Peyer's patch (tissue), 4 donors: Measurements from ENCODE around the gene NBEAL2. TPM values are rescaled to one million over a fixed set of nuclear protein-coding genes. Genes with fewer than 3 reads are reported as not detected.
A peak's percentile ranks its signal among the peaks of the same experiment; 100 is the strongest.

Source experiments
- DNase-seq, 3 donors: peaks; one replicate each; pipeline ENCODE4 v3.0.0-alpha.2; 2017 to 2019
- H3K27ac ChIP-seq, 4 donors: fragments of 200-600 bp; sonication (generic); one replicate each; pipeline ENCODE4 v1.5.1; 2016 to 2019
- H3K27me3 ChIP-seq, 2 donors: fragments of 200-600 bp; sonication (generic); one replicate each; pipeline ENCODE4 v1.5.1; 2019
- H3K36me3 ChIP-seq, 3 donors: fragments of 200-600 bp; sonication (generic); one replicate each; pipeline ENCODE4 v1.5.1; 2016 to 2019
- H3K4me1 ChIP-seq, 4 donors: fragments of 200-600 bp; sonication (generic); one replicate each; pipeline ENCODE4 v1.5.1; 2016 to 2019
- H3K4me3 ChIP-seq, 4 donors: fragments of 200-600 bp; sonication (generic); 1 replicate in 3 of 4; 2 replicates in 1 of 4; pipeline ENCODE4 v1.5.1; 2016 to 2019; ENCODE audit warnings: mild to moderate bottlenecking in 1 of 4
- H3K9me3 ChIP-seq, 4 donors: fragments of 200-600 bp; sonication (generic); one replicate each; pipeline ENCODE4 v1.5.1; 2016 to 2019; ENCODE audit warnings: mild to moderate bottlenecking in 1 of 4
- POLR2A ChIP-seq, 2 donors: fragments of 450-650 bp; IDR thresholded peaks; one replicate each; pipeline ENCODE4 v1.5.1; 2017; ENCODE audit warnings: antibody characterized with exemption in 2 of 2, mild to moderate bottlenecking in 2 of 2, moderate library complexity in 2 of 2
- total RNA-seq, 4 donors: library from RNA; depleted of rRNA; stranded (reverse); fragments of >200 nt; gene quantifications; one replicate each; pipeline ENCODE4 v1.1.0, GENCODE V29; 2016
- TF ChIP-seq, protein P1 (sequence below), 6 experiments: fragments of 450-650 bp in 4 of 6; fragments of 200-600 bp in 2 of 6; sonication (generic) in 1 of 6; IDR thresholded peaks; one replicate each; pipeline ENCODE4 v1.5.1; 2017 to 2019; ENCODE audit warnings: antibody characterized with exemption in 6 of 6, mild to moderate bottlenecking in 3 of 6, moderate library complexity in 1 of 6

NBEAL2 gene, protein sequence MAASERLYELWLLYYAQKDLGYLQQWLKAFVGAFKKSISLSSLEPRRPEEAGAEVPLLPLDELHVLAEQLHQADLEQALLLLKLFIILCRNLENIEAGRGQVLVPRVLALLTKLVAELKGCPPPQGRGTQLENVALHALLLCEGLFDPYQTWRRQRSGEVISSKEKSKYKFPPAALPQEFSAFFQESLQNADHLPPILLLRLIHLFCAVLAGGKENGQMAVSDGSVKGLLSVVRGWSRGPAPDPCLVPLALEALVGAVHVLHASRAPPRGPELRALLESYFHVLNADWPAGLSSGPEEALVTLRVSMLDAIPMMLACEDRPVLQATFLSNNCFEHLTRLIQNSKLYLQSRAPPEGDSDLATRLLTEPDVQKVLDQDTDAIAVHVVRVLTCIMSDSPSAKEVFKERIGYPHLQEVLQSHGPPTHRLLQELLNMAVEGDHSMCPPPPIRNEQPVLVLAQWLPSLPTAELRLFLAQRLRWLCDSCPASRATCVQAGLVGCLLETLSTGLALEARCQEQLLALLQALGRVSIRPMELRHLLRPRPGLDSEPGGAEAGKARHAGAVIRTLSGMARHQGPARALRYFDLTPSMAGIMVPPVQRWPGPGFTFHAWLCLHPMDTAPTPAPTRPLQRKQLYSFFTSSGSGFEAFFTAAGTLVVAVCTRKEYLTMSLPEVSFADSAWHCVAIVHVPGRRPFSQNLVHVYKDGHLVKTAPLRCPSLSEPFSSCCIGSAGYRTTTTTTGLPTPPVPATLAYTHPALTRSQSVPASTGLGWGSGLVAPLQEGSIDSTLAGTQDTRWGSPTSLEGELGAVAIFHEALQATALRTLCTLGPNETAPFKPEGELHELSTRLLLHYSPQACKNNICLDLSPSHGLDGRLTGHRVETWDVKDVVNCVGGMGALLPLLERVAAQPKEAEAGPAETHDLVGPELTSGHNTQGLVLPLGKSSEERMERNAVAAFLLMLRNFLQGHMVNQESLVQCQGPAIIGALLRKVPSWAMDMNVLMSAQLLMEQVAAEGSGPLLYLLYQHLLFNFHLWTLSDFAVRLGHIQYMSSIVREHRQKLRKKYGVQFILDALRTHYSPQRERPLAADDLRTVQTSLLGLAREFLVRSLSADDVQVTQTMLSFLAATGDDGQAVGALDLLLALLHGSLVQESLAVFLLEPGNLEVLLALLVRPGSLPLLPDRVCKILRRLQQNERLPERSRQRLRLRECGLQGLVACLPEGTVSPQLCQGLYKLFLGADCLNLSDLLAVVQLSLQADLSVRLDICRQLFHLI (N-terminal part only)
- total RNA-seq = 100 to 1,000 TPM; 111 to 304 (median 229) TPM

GRCh38 chr3:46978985-46979944, at the start of gene NBEAL2:
NBEAL2 (plus strand) TSS chr3:46979666; CDS start chr3:46979862, 196 bp downstream.
- H3K4me3 ChIP-seq = peak within 1 kb of the TSS; percentile 44 to 89 (median 64)
- no peaks in the 10 kb centered on the region for H3K27me3 ChIP-seq
- H3K36me3 ChIP-seq = no peaks in the 10 kb centered on the region
- TF ChIP-seq, protein P1, sequence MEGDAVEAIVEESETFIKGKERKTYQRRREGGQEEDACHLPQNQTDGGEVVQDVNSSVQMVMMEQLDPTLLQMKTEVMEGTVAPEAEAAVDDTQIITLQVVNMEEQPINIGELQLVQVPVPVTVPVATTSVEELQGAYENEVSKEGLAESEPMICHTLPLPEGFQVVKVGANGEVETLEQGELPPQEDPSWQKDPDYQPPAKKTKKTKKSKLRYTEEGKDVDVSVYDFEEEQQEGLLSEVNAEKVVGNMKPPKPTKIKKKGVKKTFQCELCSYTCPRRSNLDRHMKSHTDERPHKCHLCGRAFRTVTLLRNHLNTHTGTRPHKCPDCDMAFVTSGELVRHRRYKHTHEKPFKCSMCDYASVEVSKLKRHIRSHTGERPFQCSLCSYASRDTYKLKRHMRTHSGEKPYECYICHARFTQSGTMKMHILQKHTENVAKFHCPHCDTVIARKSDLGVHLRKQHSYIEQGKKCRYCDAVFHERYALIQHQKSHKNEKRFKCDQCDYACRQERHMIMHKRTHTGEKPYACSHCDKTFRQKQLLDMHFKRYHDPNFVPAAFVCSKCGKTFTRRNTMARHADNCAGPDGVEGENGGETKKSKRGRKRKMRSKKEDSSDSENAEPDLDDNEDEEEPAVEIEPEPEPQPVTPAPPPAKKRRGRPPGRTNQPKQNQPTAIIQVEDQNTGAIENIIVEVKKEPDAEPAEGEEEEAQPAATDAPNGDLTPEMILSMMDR (IDR thresholded peaks at IDR 0.05) = peak in 4 of 6 experiments; percentile 6 to 53 (median 40)
- peak; percentile 91 to 97 for TF ChIP-seq POLR2A (IDR thresholded peaks at IDR 0.05)
- peak; percentile 98 to 99 (median 99) for DNase-seq
- peaks cover 0 to 60% (median 16%) of the 10 kb centered on the region in 4 donors for H3K4me1 ChIP-seq
- H3K9me3 ChIP-seq = no peaks in the 10 kb centered on the region
- H3K27ac ChIP-seq = peak within 1 kb of the TSS; percentile 83 to 93 (median 92)

- TF ChIP-seq, protein P1 (IDR thresholded peaks at IDR 0.05) = no peak
- TF ChIP-seq POLR2A (IDR thresholded peaks at IDR 0.05) = no peak
- peak in 2 of 3 donors; percentile 50 to 53 for DNase-seq
- no peak overlapping the region for H3K4me3 ChIP-seq
Observed at GRCh38 chr3:46930166-46930944, 49.1 kb upstream of the NBEAL2 start.

DNA sequence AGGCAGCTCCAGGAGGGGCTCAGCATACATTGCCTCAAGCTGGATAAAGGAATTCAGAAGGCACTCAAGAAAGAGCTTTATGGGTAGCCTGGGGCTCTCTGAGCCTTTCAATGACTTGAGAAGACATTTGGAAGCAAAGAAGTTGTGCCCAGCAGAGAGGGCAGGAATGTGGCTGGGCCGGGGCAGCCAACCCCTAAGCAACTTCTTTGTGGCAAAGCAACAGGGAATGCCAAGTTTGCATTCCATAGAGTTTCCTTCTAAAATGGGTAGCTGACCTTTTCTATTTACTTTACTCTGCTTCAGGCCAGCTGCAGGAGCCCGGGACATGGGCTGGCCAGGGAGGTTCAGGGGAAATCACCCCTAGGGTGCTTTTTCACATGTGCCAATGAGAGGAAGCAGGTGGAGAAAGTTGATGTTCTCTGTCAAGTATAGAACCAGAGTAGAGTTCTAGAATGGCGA, 48.5 kb upstream of the NBEAL2 start:
- H3K9me3 ChIP-seq = no peaks in the 10 kb centered on the region
- no peak for DNase-seq
- TF ChIP-seq, protein P1 (IDR thresholded peaks at IDR 0.05) = no peak
- no peak for TF ChIP-seq POLR2A (IDR thresholded peaks at IDR 0.05)
- peaks cover 0 to 5% (median 0%) of the 10 kb centered on the region in 3 donors for H3K36me3 ChIP-seq
- H3K4me3 ChIP-seq = no peak overlapping the region
- H3K4me1 ChIP-seq = peaks cover 45 to 99% (median 66%) of the 10 kb centered on the region in 4 donors
- H3K27ac ChIP-seq = peak overlapping the region; percentile 68 to 88 (median 78)
- no peaks in the 10 kb centered on the region for H3K27me3 ChIP-seq

More at GRCh38 chr3:46930166-46930944, 49.1 kb upstream of the NBEAL2 start:
- H3K27me3 ChIP-seq = no peaks in the 10 kb centered on the region
- H3K36me3 ChIP-seq = peaks cover 0 to 12% (median 0%) of the 10 kb centered on the region in 3 donors
- peaks cover 39 to 97% (median 71%) of the 10 kb centered on the region in 4 donors for H3K4me1 ChIP-seq
- H3K27ac ChIP-seq = peak overlapping the region; percentile 68 to 88 (median 78)
- H3K9me3 ChIP-seq = no peaks in the 10 kb centered on the region

GRCh38 chr3:46931631-46932331, 47.7 kb upstream of the NBEAL2 start:
- DNase-seq = peak; percentile 57 to 86 (median 86)
- H3K27me3 ChIP-seq = no peaks in the 10 kb centered on the region
- no peak overlapping the region for H3K4me3 ChIP-seq
- no peaks in the 10 kb centered on the region for H3K36me3 ChIP-seq
- peak overlapping the region; percentile 68 to 88 (median 78) for H3K27ac ChIP-seq
- no peaks in the 10 kb centered on the region for H3K9me3 ChIP-seq
- peaks cover 39 to 98% (median 59%) of the 10 kb centered on the region in 4 donors for H3K4me1 ChIP-seq
- peak; percentile 54 to 62 for TF ChIP-seq POLR2A (IDR thresholded peaks at IDR 0.05)
- TF ChIP-seq, protein P1 (IDR thresholded peaks at IDR 0.05) = no peak
